GM13977 (cell line): Measurements from ENCODE around the gene FBLN2.

ENCODE experiments used
- DNase-seq: peaks from one replicate; pipeline ENCODE4 v3.0.0; 2012; ENCODE audit warnings: low spot score
- CTCF ChIP-seq: IDR thresholded peaks from 2 replicates; pipeline ENCODE4 v1.5.1; 2012; ENCODE audit warnings: mild to moderate bottlenecking, control low read depth; ENCODE audit not compliant: insufficient read depth; ENCODE audit errors: extremely low read depth, missing control alignments
- in situ Hi-C: fragments of 300-500 bp; cut with MboI; formaldehyde crosslinking; loops from one replicate; pipeline ENCODE4 v1.12.0; 2022; ENCODE audit warnings: low sequenced_read_pairs, low pct_unique_long_range_greater_than_20kb, mixed read lengths, inconsistent platforms; ENCODE audit not compliant: unreplicated experiment

FBLN2 gene

GRCh38 chr3:13502791-13503060 lies 46.2 kb upstream of the FBLN2 start:
- TF ChIP-seq CTCF: no peak
- in situ Hi-C loops: no loop called here
- no peak for DNase-seq

DNA sequence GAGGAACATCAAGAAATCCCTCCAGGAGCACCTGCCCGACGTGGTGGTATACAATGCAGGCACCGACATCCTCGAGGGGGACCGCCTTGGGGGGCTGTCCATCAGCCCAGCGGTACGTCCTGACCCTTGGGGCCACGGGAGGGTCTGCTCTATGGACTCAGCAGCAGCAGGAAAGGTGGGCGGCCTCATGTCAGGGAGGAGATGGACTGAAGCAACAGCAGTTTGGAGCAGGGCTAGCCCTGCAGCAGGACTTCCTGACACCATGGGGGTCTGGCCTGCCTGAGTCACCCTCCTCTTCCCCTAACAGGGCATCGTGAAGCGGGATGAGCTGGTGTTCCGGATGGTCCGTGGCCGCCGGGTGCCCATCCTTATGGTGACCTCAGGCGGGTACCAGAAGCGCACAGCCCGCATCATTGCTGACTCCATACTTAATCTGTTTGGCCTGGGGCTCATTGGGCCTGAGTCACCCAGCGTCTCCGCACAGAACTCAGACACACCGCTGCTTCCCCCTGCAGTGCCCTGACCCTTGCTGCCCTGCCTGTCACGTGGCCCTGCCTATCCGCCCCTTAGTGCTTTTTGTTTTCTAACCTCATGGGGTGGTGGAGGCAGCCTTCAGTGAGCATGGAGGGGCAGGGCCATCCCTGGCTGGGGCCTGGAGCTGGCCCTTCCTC lies 44.6 kb upstream of the FBLN2 start:
- no peak for TF ChIP-seq CTCF
- in situ Hi-C loops: no loop called here

GRCh38 chr3:13505147-13506130 lies 43.5 kb upstream of the FBLN2 start:
- in situ Hi-C loops: no loop called here
- TF ChIP-seq CTCF: no peak
- no peak for DNase-seq

More for the DNA sequence above, 44.6 kb upstream of the FBLN2 start:
- DNase-seq: no peak

- DNase-seq: no peak
- TF ChIP-seq CTCF: no peak
- in situ Hi-C loops: no loop called here
Observed at GRCh38 chr3:13506239-13506638, 42.7 kb upstream of the FBLN2 start.

GRCh38 chr3:13506680-13507079 lies 42.2 kb upstream of the FBLN2 start:
- in situ Hi-C loops: no loop called here
- no peak for TF ChIP-seq CTCF

DNA sequence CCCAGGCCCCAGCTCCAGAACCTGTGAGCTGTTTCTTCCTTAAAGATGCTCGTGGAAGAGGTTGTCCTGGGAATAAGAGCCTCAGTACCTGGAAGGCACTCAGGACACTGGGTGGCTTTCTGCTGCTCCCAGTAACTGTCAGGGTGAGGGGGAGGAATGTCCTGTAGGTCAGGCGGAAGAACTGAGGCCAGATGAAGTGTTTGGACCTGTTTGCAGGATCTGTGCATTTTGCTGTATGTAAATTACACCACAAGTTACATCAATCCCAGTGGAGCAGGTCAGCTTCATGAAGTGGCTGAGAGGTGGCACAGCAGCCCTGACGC lies 41.7 kb upstream of the FBLN2 start:
- DNase-seq: no peak
- no peak for TF ChIP-seq CTCF
- in situ Hi-C loops: no loop called here

More at GRCh38 chr3:13506680-13507079, 42.2 kb upstream of the FBLN2 start:
- DNase-seq: no peak
